GM18861 (cell line): ENCODE data around the gene EEF1AKMT3.

Experiments used
- ATAC-seq: cut with Tn5 transposase; IDR thresholded peaks from one replicate; pipeline ENCODE4 v1.9.1; 2021; ENCODE audit not compliant: unreplicated experiment

The EEF1AKMT3 gene

DNA sequence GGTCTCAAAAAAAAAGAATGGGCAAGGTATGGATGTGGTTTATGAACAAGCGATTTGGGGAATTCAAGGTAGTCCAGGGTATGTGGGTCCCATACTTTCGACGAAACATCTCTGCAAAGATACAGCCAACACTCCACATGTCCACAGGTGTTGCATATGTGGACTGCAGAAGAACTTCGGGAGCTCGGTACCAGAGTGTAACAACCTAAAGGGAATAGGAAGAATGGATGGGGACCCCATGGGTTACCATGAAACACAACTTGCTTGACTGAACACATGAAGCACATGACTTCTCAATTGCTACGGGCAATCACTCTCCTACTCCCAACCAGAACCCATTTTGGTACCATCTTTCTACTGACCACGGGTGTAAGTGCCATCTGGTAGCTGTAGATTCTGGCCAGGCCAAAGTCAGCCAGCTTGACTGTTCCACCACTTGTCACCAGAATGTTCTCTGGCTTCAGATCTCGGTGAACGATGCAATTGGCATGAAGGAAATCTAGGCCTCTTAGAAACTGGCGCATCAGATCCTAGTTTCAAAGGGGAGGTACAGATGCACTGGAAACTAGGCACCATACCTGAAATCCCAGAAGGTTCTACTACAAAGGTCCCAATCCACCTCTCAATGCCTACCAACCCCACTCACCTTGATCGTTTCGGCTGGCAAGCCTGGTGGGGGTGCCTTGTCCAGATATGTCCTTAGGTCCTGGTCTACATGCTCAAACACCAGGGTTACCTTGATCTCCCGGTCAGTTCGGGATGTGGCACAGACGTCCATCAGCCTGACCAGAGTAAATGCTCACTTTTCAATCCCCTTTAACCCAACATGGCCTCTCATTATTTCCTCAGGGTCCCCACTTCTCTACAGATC is 21.6 kb upstream of the EEF1AKMT3 start:
- no peak for ATAC-seq

DNA sequence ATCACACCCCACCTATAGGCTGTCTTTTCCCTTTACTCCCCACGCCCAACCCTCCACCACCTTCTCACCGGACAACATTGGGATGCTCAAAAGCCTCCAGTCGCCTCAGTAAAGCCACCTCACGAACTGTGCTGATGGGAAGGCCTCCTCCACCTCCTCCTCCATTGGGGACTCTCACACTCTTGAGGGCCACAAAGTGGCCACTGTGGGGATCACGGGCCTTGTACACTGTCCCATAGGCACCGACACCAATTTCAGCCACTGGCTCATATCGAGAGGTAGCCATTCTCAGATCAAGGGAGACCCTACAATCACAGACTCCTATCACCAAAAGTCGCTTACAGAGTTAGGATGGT is 21.0 kb upstream of the EEF1AKMT3 start:
- no peak for ATAC-seq

DNA sequence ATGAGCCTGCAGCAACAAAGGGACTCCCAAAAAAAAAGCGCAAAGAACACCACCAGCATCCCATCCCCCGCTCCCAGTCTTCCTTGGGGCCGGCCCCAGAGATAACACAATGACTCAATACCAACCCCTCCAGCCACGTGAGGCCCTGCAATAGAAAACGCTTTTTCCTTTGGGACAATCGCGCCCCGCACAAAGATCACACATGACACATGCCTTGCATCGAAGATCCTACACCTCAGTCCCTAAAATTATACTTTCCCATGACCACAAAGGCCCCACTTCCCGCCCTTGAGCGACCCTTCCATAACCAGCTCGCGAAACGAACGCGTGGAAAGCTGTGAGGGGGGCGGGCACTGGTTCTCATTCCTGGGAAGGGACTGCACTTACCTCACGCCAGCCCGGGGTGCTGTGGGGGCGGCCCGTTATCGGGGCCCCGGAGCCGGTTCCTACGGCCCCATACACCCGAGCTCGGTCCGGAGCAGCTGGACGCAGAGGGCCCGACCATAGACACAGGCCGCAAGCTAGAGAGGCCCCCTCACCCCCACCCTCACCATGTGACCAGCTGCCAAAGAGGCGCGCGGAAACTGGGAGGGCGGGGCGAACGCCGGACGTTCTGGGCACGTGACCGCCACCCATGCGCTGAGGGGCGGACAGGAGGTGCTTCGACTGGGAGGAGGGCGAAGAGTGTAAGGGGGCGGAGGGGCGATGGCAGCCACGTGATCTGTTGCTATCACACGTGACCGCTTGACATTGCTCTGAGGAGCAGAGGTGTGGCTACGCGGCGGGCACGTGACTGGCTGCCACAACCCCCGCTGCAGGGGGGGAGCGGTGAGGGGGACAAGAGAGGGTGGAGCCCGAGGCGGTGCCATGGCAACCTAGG is 20.4 kb upstream of the EEF1AKMT3 start, which contains the start of gene CDK4:
TSS of gene CDK4 (minus strand) at position 523 of the 880 bp plus-strand sequence. CDS start 593 bp downstream, outside the sequence.
- peak; percentile 62 for ATAC-seq

DNA sequence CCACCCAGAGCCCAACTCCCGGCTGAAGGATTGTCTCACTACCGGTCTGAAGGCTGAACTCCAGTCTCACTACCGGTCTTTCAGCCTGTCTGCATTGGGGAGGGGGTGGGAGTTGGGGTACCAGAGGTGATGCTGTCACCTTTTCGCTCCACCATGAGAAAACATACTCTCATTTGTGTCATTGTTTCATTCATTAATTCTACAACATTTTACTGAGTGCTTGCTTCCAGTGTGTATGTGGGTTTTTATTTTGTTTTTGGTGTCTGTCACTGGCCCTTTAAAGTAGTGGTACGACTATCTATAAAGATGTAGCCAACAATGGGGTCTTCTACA is 19.8 kb upstream of the EEF1AKMT3 start:
- no peak for ATAC-seq

DNA sequence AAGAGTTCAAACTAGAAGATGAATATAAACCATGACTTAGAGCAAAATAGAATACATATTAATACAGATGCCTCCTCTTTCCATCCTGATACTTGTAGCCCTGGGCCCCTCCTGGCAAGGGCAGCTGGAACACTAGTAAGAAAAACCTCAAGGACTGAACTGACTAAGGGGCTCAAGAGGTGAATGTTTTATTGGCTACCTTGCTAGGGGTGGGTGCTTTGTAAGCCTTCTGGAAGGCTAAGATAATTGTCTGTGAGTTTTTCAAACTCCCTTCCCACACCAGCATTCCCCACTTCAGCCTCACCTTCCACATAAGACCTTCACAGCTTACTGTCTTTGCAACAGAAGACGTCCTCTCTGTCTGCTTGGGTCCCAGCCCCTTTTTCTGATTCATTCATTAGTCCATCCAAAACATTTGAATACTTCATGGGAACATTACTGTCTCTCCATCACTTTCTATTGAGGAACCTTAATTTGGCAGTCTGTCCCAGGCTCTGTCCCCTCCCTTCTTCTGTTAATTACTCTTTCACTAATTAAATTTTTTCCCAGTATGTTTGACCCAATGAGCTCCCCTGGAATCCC is 18.6 kb upstream of the EEF1AKMT3 start:
- ATAC-seq: no peak

DNA sequence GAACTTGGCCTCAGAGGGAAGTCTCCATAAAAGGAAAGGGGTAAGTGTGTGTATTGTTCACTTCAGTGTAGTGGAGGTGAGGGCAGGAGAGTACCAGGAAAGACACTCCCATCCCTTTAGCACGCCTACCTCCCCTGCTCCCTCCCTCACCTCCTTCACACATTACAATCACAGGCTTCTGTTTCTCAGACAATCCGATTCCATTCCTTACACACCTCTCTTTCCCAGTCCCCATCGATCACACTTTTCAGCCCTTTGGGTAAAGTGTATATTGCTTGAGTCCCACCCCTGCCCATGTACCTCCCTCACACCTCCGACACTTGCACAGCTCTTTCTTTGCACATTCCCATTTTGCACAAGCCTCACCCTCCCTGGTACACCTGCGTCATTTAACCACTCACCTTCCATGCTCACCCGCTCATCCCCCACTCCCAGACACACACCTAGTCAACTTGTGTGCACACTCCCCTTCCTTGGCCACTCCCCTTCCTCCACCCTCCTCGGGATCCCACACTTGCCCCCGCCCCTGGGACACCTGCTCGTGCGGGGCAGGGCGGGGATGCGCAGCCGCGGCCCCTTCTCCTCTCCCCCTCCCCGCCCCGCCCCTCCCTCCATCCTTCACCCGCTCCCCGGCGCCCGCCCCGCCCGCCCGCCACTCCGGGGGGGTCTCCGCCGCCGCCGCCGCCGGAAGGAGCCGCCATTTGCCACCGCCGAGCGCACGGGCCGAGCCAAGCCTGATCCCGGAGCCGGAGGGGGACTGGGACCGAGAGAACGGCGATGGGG is 17.8 kb upstream of the EEF1AKMT3 start, which contains the start of gene MARCHF9:
TSS of gene MARCHF9 (plus strand) at position 693 of the 783 bp plus-strand sequence. CDS start 426 bp downstream, outside the sequence.
- ATAC-seq: peak; percentile 24

DNA sequence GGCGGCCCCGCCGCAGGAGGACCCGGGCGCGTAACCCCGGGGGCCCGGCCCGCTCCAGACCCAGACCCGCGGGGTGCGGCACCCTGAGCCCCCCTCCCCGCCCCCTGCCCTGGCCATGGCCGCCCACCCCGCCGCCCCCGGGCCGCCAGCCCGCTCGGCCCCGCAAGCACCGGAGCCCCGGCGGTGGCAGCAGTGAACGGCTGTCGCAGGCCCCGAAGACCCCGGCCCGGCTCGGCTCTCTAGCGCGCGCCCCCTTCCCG is 17.3 kb upstream of the EEF1AKMT3 start:
- no peak for ATAC-seq

DNA sequence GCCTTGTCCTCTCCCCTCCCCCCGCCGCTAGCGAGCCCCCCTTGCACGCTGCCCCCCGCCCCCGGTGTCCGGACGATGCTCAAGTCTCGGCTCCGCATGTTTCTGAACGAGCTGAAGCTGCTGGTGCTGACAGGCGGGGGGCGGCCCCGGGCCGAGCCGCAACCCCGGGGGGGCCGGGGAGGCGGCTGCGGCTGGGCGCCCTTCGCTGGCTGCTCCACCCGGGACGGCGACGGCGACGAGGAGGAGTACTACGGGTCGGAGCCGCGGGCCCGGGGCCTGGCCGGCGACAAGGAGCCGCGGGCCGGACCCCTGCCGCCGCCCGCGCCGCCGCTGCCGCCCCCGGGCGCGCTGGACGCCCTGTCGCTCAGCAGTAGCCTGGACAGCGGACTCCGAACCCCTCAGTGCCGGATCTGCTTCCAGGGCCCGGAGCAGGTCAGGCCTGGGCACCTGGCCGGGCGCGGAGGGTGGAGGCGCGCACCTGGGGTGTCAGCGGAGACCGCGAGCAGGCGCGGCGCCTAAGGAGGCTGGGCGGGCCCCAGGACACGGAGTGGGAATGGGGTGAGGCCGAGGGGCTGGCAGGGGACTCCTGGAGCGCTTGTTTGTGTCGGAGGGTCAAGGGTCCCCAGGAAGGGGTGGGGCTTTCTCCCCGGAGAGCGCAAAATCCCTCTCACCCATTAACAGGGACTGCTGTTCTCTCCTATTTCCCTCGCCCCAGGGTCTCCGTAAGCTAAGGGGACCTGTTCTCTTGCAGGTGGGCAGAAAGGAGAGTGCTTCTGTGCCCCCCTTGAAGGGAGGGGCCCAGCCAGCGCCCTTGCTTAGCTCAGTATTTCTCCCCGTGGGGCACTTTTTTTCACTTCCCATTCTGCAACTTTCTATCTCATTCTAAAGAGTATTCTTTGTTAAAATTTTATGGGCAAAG is 16.7 kb upstream of the EEF1AKMT3 start:
- no peak for ATAC-seq

DNA sequence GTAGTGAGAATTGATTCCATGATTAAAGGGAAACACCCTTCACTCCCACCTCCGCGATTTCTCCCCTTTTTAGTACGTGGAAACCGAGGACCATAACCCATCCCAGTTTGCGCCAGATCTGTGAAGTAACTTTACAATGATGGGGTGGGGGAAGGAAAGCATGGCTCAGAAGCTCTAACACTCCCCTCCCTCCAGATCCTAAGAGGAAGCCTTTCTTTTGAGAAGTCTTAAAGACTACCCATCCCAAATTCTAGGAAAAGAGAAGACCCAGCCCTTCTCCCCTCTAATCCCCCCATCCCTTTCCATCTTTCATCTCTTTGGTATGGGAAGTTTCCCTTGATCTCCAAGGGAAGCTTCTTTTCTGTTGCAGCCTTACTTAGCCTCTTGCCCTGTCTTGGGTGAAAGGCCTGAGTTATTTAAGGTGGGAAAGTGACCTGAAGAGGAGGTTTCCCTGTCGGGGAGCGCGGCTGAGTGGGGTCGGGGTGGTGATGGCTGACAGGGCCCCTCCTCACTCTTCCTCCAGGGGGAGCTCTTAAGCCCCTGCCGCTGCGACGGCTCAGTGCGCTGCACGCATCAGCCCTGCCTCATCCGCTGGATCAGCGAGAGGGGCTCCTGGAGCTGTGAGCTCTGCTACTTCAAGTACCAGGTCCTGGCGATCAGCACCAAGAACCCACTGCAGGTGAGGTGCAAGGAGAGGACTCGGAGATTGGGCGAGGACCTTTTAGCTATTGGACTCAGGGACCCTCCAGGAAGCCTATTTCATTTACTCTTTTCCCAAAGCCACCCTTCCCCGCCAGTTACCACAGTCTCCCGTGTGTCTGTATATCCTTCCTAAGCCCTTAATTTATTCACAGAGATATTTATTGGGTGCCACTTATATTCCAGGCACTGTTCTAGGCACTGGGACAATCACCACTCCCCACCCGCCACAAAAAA is 15.7 kb upstream of the EEF1AKMT3 start:
- ATAC-seq: no peak

DNA sequence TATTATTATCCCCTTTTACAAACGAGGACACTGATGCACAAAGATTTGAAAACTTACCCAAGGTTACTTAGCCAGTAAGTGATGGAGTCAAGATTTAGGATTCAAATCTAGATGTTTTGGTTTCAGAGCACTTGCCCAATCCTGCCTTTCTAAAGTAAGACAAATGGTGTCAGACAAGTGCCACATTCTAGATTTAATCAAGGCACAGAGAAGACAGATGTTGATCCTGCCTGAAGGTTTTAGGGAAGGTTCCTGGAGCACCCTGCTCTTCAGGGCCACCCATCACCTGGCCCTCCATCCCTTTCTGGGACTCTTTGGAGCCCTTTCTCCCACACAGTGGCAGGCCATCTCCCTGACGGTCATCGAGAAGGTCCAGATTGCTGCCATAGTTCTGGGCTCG is 14.6 kb upstream of the EEF1AKMT3 start:
- no peak for ATAC-seq

DNA sequence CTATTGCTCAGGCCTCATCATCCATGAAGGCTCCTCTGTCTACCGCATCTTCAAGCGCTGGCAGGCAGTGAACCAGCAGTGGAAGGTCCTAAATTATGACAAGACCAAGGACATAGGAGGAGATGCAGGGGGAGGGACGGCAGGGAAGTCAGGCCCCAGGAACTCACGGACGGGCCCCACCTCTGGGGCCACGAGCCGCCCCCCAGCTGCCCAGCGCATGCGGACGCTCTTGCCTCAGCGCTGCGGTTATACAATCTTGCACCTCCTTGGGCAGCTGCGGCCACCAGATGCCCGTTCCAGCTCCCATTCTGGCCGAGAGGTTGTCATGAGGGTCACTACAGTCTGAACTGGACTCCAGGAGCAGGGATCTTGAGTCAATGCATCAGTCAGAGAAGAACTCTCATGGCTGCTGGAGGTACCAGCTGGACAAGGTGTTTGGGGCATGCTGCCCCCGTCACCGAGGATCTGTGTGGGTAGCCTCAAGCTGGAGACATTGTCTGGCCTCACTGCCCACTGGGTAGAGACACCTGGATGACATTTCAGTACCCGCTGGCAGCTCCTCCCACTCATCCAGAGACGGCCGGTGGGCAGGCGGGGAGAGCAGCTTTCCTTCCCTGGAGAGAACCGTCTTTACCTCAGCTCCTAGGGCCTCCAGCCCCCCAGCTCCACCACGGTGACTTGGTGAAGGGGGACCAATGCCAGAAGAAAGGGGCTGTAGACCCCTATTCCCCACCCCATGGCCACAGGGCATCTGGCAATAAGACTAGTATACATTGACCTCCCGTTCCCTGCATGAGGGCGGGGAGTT is 13.7 kb upstream of the EEF1AKMT3 start:
- no peak for ATAC-seq

DNA sequence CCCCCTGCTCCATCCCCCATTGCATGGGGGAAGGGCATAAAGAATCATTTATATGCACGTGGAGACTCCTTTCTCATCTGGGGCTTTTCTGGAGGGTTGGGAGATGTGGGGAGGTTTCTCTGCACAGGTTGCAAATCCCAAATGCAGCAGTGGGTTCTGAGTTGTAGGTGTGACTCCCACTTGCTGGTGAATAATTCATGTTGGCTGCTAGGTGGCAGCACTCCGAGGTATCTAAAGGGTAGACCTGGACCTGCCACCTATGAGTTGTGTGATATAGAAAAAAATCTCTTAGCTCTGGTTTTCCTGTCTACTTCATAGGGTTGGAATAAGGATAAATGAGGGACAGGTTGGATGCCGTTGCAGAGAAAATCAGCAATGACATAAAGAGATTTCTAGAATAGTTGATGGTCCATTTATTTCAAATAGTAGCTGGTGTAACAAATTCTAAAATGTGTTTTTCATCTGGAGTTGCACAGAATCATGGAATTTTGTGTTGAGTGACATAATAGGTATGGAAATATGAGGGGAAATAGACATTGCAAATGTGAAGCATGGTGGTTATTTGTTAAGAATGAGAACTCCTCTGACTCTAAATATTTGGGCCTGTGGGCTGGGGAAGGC is 12.9 kb upstream of the EEF1AKMT3 start:
- ATAC-seq: no peak

DNA sequence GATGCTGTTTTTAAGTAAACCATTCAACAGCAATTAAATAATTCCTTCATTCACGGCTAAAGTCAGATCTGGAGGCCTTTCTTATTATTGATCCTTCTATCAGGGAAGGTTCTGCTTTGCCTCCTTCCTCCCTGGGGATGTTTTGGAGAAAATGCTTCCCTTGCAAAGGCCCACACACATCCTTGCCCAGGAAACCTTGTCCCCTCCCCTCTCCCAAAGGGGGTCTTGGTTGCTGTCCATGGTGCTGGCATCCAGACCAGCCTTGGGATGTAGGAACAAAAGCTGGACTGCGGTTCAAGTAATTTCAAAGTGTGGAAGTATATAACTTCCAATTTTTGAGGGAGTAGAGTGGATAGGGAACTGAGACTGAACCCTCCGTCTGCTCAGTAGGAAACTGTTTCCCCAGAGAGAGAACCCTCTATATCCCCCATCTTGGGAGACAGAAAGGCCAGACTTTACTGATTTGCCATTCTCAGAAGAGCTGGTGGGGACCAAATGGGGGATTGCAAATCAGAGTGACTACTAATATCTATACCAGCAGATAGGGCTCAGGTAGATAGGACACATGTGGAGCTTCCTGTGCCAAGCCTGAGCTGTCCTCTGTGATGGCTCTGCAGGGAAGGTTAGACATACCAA is 11.9 kb upstream of the EEF1AKMT3 start:
- ATAC-seq: no peak

DNA sequence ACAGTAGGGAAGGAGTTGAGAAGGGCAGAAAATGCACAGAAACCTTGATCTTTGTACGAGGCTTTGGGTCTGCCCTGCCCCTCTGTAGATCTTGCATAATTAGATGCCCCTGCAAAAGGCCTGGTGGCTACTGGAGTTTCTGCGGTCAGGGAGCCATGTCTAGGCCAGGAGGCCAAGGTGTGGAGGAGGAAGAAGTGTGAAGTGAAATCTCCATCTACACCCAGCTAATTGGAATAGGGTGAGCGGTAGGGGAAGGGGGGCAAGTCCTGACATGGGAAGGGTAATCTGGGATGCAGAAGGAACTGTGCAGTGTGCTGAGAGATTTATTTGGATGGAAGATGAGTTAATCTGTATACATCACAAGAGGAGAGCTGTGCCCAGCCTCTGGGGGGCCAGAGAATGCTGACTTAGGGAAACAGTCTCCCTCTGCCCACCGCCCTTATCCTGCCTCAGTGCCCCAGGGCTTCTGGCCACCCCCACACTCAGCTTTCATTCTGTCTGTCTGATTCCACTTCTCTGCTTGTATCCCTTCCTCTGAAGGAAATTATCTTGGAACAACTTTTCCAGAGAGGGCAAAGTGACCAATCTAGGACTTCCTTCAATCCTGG is 10.9 kb upstream of the EEF1AKMT3 start:
- ATAC-seq: no peak

DNA sequence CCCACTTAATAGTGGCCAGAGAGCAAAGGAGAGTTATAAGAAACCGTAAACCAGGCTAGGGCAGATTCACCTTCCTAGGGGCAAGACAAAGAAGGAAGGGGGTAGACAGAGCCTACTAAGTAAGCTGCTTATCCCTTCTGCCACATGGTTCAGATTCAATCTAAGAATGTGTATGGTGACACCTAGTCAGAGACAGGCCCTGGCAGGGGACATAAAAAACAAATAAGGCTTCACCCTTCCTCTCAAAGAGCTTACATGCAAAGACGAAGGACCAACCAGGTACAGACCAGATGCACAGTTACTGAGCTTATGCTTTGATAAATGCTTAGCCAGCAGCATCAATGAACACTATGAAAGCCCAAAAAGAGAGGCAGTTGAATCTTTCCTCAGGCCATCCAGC is 10.0 kb upstream of the EEF1AKMT3 start:
- no peak for ATAC-seq

DNA sequence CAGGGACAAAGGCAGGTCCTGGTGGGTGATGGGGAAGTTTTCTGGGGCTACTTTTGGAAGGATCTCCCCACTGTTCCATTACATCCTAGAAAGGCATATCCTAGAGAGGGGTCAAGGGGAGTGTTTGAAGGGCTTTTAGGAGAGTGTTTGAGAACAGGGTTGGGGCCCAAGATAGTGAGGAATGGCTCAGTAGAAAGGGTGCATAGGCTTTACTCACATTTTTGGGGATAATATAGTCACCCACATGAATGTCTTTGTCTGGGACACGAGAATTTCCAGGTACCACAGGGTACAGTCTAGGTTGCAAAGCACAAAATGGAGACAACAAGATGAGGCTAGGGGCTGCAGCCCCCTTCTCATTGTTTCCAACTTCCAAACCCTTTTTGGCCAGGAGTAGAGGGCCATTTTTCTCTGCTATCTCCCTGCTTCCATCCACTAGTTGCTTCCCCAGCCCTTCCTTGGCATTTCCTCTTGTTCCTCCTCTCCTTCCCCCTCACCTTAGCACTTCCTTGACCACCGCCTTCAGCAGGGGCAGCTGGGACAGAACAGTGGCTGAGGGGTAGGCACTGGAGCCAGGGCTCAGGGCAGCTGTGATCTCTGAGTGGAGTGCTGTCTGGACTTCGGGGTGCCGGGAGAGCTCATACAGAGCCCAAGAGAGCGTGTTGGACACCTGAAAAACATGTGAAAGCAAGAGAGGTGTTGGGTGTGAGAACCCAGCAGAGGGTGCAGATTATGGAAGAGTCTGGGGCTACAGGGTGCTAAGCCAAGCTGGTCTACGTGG is 8.3 kb upstream of the EEF1AKMT3 start:
- no peak for ATAC-seq
